Measurements from ENCODE around the gene OVOL1. TPM values are rescaled to one million over a fixed set of nuclear protein-coding genes. Genes with fewer than 3 reads are reported as not detected.
A peak's percentile ranks its signal among the peaks of the same experiment; 100 is the strongest.

Gene OVOL1
- total RNA-seq, 2 donors from 2014 or later: 0.27 TPM; not detected in 1

- Histone ChIP-seq H3K36me3 (peaks cover 20% of the 10 kb centered on the region), H3K4me3 (peak within 1 kb of the TSS; percentile 99), H3K4me1 (ENCODE audit: control insufficient read depth in 1 of 2, low read depth in 2 of 2) (peaks cover 8 to 23% of the 10 kb centered on the region in 2 donors), H3K9me3 (no peaks in the 10 kb centered on the region), H3K27me3 (replicated peaks; ENCODE audit: insufficient read depth) (peaks cover 1% of the 10 kb centered on the region), H3K27ac (peak within 1 kb of the TSS; percentile 64 to 82)
- ATAC-seq (ENCODE audit: insufficient number of reproducible peaks, low FRiP score, low read depth) (peak; percentile 56), DNase-seq (ENCODE audit: low spot score) (no peak)
- TF ChIP-seq, protein P1, sequence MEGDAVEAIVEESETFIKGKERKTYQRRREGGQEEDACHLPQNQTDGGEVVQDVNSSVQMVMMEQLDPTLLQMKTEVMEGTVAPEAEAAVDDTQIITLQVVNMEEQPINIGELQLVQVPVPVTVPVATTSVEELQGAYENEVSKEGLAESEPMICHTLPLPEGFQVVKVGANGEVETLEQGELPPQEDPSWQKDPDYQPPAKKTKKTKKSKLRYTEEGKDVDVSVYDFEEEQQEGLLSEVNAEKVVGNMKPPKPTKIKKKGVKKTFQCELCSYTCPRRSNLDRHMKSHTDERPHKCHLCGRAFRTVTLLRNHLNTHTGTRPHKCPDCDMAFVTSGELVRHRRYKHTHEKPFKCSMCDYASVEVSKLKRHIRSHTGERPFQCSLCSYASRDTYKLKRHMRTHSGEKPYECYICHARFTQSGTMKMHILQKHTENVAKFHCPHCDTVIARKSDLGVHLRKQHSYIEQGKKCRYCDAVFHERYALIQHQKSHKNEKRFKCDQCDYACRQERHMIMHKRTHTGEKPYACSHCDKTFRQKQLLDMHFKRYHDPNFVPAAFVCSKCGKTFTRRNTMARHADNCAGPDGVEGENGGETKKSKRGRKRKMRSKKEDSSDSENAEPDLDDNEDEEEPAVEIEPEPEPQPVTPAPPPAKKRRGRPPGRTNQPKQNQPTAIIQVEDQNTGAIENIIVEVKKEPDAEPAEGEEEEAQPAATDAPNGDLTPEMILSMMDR (IDR thresholded peaks at IDR 0.05): no peak
Measured at GRCh38 chr11:65780770-65781151, 6.1 kb upstream of the OVOL1 start, which contains the start of gene AP5B1. AP5B1 (minus strand) TSS chr11:65780976; CDS start chr11:65780591, 385 bp downstream.

- Histone ChIP-seq H3K4me3 (peak overlapping the region; percentile 99), H3K27ac (peak overlapping the region; percentile 19 to 69), H3K9me3 (no peaks in the 10 kb centered on the region), H3K27me3 (replicated peaks; ENCODE audit: insufficient read depth) (peaks cover 3% of the 10 kb centered on the region), H3K36me3 (peaks cover 20% of the 10 kb centered on the region), H3K4me1 (ENCODE audit: control insufficient read depth in 1 of 2, low read depth in 2 of 2) (peaks cover 8 to 28% of the 10 kb centered on the region in 2 donors)
- TF ChIP-seq, protein P1 (IDR thresholded peaks at IDR 0.05): no peak
- DNase-seq (ENCODE audit: low spot score): no peak
- ATAC-seq (ENCODE audit: insufficient number of reproducible peaks, low FRiP score, low read depth): peak; percentile 4
Measured at GRCh38 chr11:65781152-65781961, 5.5 kb upstream of the OVOL1 start.

DNA sequence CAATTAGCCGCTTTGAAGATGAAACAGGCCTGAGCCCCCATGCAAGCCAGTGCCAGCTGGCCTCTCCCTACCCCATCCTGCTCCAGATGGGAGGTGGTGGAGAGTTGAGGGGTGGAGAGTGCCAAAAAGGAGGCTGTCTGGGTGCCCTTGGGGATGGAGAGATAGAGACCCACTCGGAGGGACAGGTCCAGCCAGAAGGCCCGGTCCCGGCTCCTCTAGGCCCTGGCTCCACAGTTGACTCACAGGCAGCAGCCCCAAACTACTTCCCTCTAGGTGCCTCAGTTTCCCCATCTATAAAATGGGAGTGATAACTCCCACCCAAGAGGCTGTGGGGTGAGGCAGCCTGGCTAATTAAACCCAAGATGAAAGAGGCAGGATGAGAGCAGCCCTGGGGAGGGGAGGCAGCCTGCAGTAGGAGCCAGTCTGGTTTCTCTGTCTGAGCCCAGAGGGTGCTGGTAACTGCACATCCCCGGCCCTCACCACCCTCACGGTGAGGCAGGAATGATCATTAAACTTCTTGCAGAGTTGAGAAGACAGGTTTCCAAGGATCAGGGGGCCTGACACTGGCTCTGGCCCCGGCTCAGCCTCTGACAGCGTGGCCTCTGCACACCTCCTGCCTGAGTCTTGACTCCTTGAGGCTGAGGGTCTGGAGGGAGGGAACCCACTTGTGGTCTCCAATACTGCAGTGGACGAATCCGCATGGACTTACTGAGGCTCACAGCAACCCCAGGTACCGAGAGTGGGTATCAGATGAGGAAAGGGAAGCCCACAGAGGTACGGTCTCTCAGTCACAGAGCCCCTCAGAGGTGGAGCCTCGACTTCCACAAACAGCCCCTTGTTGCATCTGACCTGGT, 4.7 kb upstream of the OVOL1 start:
- TF ChIP-seq, protein P1 (IDR thresholded peaks at IDR 0.05): no peak
- Histone ChIP-seq H3K27ac (peak overlapping the region in 1 of 2 donors; percentile 69), H3K4me1 (ENCODE audit: control insufficient read depth in 1 of 2, low read depth in 2 of 2) (peaks cover 10 to 35% of the 10 kb centered on the region in 2 donors), H3K27me3 (replicated peaks; ENCODE audit: insufficient read depth) (peaks cover 3% of the 10 kb centered on the region), H3K36me3 (peaks cover 14% of the 10 kb centered on the region), H3K9me3 (no peaks in the 10 kb centered on the region), H3K4me3 (peak overlapping the region; percentile 99)
- ATAC-seq (ENCODE audit: insufficient number of reproducible peaks, low FRiP score, low read depth) (no peak), DNase-seq (ENCODE audit: low spot score) (no peak)

- Histone ChIP-seq H3K27ac (no peak overlapping the region), H3K4me3 (no peak overlapping the region), H3K27me3 (replicated peaks; ENCODE audit: insufficient read depth) (peaks cover 3% of the 10 kb centered on the region)
Measured at GRCh38 chr11:65782816-65783228, 4.0 kb upstream of the OVOL1 start.

More at GRCh38 chr11:65782816-65783228, 4.0 kb upstream of the OVOL1 start:
- peaks cover 13 to 39% of the 10 kb centered on the region in 2 donors for H3K4me1 ChIP-seq (ENCODE audit: control insufficient read depth in 1 of 2, low read depth in 2 of 2)
- no peaks in the 10 kb centered on the region for H3K9me3 ChIP-seq
- DNase-seq (ENCODE audit: low spot score) (no peak), ATAC-seq (ENCODE audit: insufficient number of reproducible peaks, low FRiP score, low read depth) (no peak)
- H3K36me3 ChIP-seq: peaks cover 8% of the 10 kb centered on the region
- TF ChIP-seq, protein P1 (IDR thresholded peaks at IDR 0.05): no peak
